ENCODE measurements around the gene PHRF1. TPM values are rescaled to one million over a fixed set of nuclear protein-coding genes. Genes with fewer than 3 reads are reported as not detected.

PHRF1 gene
- total RNA-seq, 4 donors from 2014 or later: 18.3 to 31.0 (median 19.3) TPM

DNA sequence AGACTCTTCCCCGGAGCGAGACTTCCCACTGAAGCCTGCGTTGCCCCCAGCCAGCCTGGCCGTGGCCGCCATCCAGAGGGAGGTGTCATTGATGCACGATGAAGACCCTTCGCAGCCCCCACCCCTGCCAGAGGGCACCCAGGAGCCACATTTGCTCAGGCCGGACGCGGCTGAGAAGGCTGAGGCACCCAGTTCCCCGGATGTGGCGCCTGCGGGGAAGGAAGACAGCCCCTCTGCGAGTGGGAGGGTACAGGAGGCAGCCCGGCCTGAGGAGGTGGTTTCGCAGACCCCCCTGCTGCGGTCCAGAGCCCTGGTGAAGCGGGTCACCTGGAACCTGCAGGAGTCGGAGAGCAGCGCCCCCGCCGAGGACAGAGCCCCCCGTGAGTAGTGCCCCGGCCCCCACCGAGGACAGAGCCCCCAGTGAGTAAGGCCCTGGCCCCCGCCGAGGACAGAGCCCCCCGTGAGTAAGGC is 33.1 kb downstream of the PHRF1 start:
- Histone ChIP-seq H3K9me3 (no peaks in the 10 kb centered on the region), H3K36me3 (peaks cover 77 to 90% of the 10 kb centered on the region in 2 donors), H3K4me3 (replicated peaks in 1 of 3) (no peak overlapping the region), H3K4me1 (peaks cover 8 to 12% of the 10 kb centered on the region in 2 donors), H3K27me3 (no peaks in the 10 kb centered on the region), H3K27ac (no peak overlapping the region)
- intact Hi-C loops (cut with DNase I): no loop called here
- no peak for DNase-seq
- 92 to 95% methylated on average over 11 to 18 of the region's 28 CpGs for WGBS, 2 donors
- TF ChIP-seq CTCF (IDR thresholded peaks at IDR 0.05) (no peak), POLR2A (IDR thresholded peaks at IDR 0.05) (no peak)

GRCh38 chr11:610146-610801 is 34.0 kb downstream of the PHRF1 start:
- peaks cover 70 to 81% of the 10 kb centered on the region in 2 donors for H3K36me3 ChIP-seq
- no peaks in the 10 kb centered on the region for H3K9me3 ChIP-seq
- WGBS, 2 donors: 100% methylated on average over 9 of the region's 18 CpGs; no CpG with 5 or more reads in 1 of the 2 donors
- no peaks in the 10 kb centered on the region for H3K27me3 ChIP-seq
- no peak for DNase-seq
- intact Hi-C loops (cut with DNase I): loop anchor here (5.0 kb wide), 1 partner anchor 48 kb away; the partner anchor contains the start of genes LMNTD2 and RASSF7
- no peak overlapping the region for H3K4me3 ChIP-seq (replicated peaks in 1 of 3)
- H3K27ac ChIP-seq: no peak overlapping the region
- peaks cover 17 to 21% of the 10 kb centered on the region in 2 donors for H3K4me1 ChIP-seq
- no peak for TF ChIP-seq CTCF (IDR thresholded peaks at IDR 0.05)

- 90 to 92% methylated on average over 39 to 46 of the region's 49 CpGs for WGBS, 2 donors
- intact Hi-C loops (cut with DNase I): loop anchor here (5.0 kb wide), 1 partner anchor 49 kb away; the partner anchor contains the start of genes LMNTD2 and RASSF7
- no peaks in the 10 kb centered on the region for H3K27me3 ChIP-seq
- H3K4me3 ChIP-seq (replicated peaks in 1 of 3): no peak overlapping the region
- H3K4me1 ChIP-seq: peaks cover 22 to 26% of the 10 kb centered on the region in 2 donors
- H3K36me3 ChIP-seq: peaks cover 60 to 71% of the 10 kb centered on the region in 2 donors
- H3K27ac ChIP-seq: no peak overlapping the region
- TF ChIP-seq POLR2A (IDR thresholded peaks at IDR 0.05) (no peak), CTCF (IDR thresholded peaks at IDR 0.05) (no peak)
- no peak for DNase-seq
- H3K9me3 ChIP-seq: no peaks in the 10 kb centered on the region
Observed at GRCh38 chr11:611001-611996, 35.0 kb downstream of the PHRF1 start.

DNA sequence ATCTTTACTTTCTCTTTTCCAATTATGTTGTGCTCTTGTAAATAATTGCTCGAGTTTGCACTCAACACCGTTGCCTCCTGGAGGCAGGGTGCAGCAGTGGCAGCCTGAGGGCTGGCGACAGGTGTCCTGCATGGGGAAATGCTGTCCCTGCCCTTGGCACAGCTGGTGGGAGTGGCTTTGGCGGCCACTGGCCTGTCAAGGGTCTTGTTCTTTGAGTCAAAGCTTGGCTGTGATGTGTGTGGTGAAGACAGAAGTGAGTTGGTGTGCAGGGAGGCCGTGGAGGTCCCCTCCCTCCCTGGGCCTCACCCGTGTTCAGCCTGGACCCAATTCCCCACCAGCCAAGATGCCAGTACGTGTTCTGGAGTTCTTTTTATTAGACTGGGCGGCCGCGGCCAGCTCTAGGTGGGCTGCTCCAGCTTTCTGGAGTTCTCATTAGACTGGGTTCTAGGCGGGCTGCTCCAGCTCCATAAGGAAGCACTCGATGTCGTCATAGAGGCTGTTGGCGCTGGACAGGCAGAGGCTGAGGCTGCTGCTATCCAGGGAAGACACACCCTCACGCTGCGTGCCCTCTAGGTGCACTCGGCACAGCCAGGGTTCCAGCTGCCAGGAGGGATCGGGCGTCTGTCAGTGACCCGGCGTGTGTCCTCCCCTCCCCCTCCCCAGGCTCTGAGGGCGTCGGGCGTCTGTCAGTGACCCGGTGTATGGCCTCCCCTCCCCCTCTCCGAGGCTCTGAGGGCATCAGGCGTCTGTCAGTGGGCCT is 36.1 kb downstream of the PHRF1 start:
- Histone ChIP-seq H3K27me3 (no peaks in the 10 kb centered on the region), H3K9me3 (no peaks in the 10 kb centered on the region), H3K4me1 (peaks cover 22 to 27% of the 10 kb centered on the region in 2 donors), H3K27ac (no peak overlapping the region), H3K36me3 (peaks cover 49 to 60% of the 10 kb centered on the region in 2 donors), H3K4me3 (replicated peaks in 1 of 3) (no peak overlapping the region)
- no peak for TF ChIP-seq CTCF (IDR thresholded peaks at IDR 0.05)
- TF ChIP-seq POLR2A (IDR thresholded peaks at IDR 0.05): no peak
- intact Hi-C loops (cut with DNase I): loop anchor here (5.0 kb wide), 1 partner anchor 50 kb away; the partner anchor contains the start of genes LMNTD2 and RASSF7
- no peak for DNase-seq
- WGBS, 2 donors: 72 to 79% methylated on average over 9 to 22 of the region's 27 CpGs
